Endothelial cell of umbilical vein (primary cell): ENCODE measurements around the gene HTRA1. TPM values are rescaled to one million over a fixed set of nuclear protein-coding genes. Genes with fewer than 3 reads are reported as not detected.

Source experiments
- BruUV-seq: library from RNA; stranded (reverse); fragments of 400-500 nt; replicated peaks from 2 replicates; lab custom pipeline; 2021; lab: Mats Ljungman, UMichigan
- CTCF ChIA-PET: fragments of 300-600, 350-600 bp; sonication (Branson Sonifier 250); formaldehyde crosslinking; loops from one replicate; lab custom pipeline; 2021; ENCODE audit warnings: antibody characterized with exemption, inconsistent platforms; lab: Charles Lee
- POLR2A ChIA-PET: fragments of 300-600, 350-600 bp; sonication (Branson Sonifier 250); formaldehyde crosslinking; loops from one replicate; lab custom pipeline; 2021; ENCODE audit warnings: antibody characterized with exemption, inconsistent platforms; lab: Charles Lee
- DNase-seq: peaks from one replicate; pipeline ENCODE4 v3.0.0-alpha.2; 2011; ENCODE audit warnings: low read depth, low spot score
- FAIRE-seq: peaks from 2 replicates; lab custom pipeline; 2011; peaks lifted over from hg19 to GRCh38; lab: Jason Lieb, UNC
- H2AFZ ChIP-seq: 2 replicates; pipeline ENCODE4 v1.6.0; 2012; ENCODE audit warnings: low read depth, low read length, control low read depth, inconsistent platforms
- H3K27ac ChIP-seq: 2 replicates; pipeline ENCODE4 v1.5.1; 2011; ENCODE audit warnings: low read depth, mild to moderate bottlenecking, control low read depth, low read length, moderate library complexity; ENCODE audit not compliant: insufficient read depth
- H3K27me3 ChIP-seq, 2 experiments: 2 replicates each; pipeline versions ENCODE4 v1.6.0 to v1.6.1; 2011; ENCODE audit warnings: low read length in 2 of 2, mixed read lengths in 1 of 2; ENCODE audit not compliant: control insufficient read depth in 2 of 2, insufficient read depth in 2 of 2
- H3K36me3 ChIP-seq, 2 experiments: 2 replicates in 1 of 2; 3 replicates in 1 of 2; pipeline ENCODE4 v1.5.1; 2011; ENCODE audit warnings: low read length in 2 of 2, mild to moderate bottlenecking in 1 of 2, moderate library complexity in 1 of 2; ENCODE audit not compliant: control insufficient read depth in 2 of 2, insufficient read depth in 2 of 2; ENCODE audit errors: extremely low read depth in 1 of 2
- H3K4me1 ChIP-seq: 3 replicates; pipeline ENCODE4 v1.5.1; 2011; ENCODE audit warnings: mild to moderate bottlenecking, low read length; ENCODE audit not compliant: control insufficient read depth, insufficient read depth; ENCODE audit errors: extremely low read depth
- H3K4me2 ChIP-seq: 2 replicates; pipeline ENCODE4 v1.6.1; 2011; ENCODE audit warnings: low read length, control low read depth, mixed read lengths; ENCODE audit not compliant: insufficient read depth
- H3K4me3 ChIP-seq, 3 experiments: fragments of 200-600 bp in 1 of 3; sonication (generic), shearing (Covaris generic) in 1 of 3; replicated peaks in 1 of 3; 2 replicates each; pipeline ENCODE4 v1.5.1; 2011 to 2016; ENCODE audit warnings: control low read depth in 3 of 3, low read length in 3 of 3, mild to moderate bottlenecking in 2 of 3, inconsistent platforms in 1 of 3, low read depth in 1 of 3, moderate library complexity in 1 of 3; ENCODE audit not compliant: insufficient read depth in 1 of 3
- H3K79me2 ChIP-seq: 2 replicates; pipeline ENCODE4 v1.6.0; 2012; ENCODE audit warnings: low read length, inconsistent platforms; ENCODE audit not compliant: control insufficient read depth, insufficient read depth
- H3K9ac ChIP-seq: replicated peaks from 2 replicates; pipeline ENCODE3; 2011; ENCODE audit warnings: low read length, control low read depth; ENCODE audit not compliant: insufficient read depth; ENCODE audit errors: extremely low read depth
- H3K9me1 ChIP-seq: replicated peaks from 3 replicates; pipeline ENCODE4 v1.6.0; 2011; ENCODE audit warnings: mild to moderate bottlenecking, low read length; ENCODE audit not compliant: control insufficient read depth, insufficient read depth; ENCODE audit errors: extremely low read depth
- H3K9me3 ChIP-seq: replicated peaks from 2 replicates; pipeline ENCODE4 v1.5.1; 2012; ENCODE audit warnings: low read length, inconsistent platforms; ENCODE audit not compliant: control insufficient read depth, insufficient read depth
- H4K20me1 ChIP-seq: replicated peaks from 2 replicates; pipeline ENCODE3; 2011; ENCODE audit warnings: mild to moderate bottlenecking, low read length; ENCODE audit not compliant: control insufficient read depth, insufficient read depth; ENCODE audit errors: extremely low read depth
- EZH2 ChIP-seq: IDR thresholded peaks from 2 replicates; pipeline ENCODE4 v1.6.1; 2012; ENCODE audit warnings: borderline replicate concordance, low read depth, mild to moderate bottlenecking, moderate library complexity, low read length, inconsistent platforms; ENCODE audit not compliant: severe bottlenecking
- FOS ChIP-seq: IDR thresholded peaks from 2 replicates; pipeline ENCODE4 v1.6.1; 2011; ENCODE audit warnings: mild to moderate bottlenecking, low read length, moderate library complexity, borderline replicate concordance; ENCODE audit not compliant: insufficient read depth
- JUN ChIP-seq: IDR thresholded peaks from 2 replicates; pipeline ENCODE4 v1.6.1; 2011; ENCODE audit warnings: borderline replicate concordance, low read depth; ENCODE audit not compliant: insufficient read length, insufficient read depth
- POLR2A ChIP-seq: IDR thresholded peaks from 2 replicates; pipeline ENCODE4 v1.6.1; 2012; ENCODE audit warnings: low read depth, mild to moderate bottlenecking, control low read depth, low read length
- POLR2AphosphoS5 ChIP-seq: IDR thresholded peaks from 2 replicates; pipeline ENCODE4 v1.6.1; 2012; ENCODE audit warnings: low read depth, mild to moderate bottlenecking, control low read depth, low read length, moderate library complexity; ENCODE audit not compliant: insufficient read depth
- dilution Hi-C: fragments of 300-500 bp; cut with MboI; formaldehyde crosslinking; loops from one replicate; pipeline ENCODE4 v1.15.0; 2019; ENCODE audit warnings: low sequenced_read_pairs; ENCODE audit not compliant: extremely low pct_ligation_motif_present
- intact Hi-C: fragments of 100-400 bp; cut with micrococcal nuclease; formaldehyde crosslinking; loops from one replicate; pipeline ENCODE4 v1.10.0; 2022
- polyA plus RNA-seq, 4 experiments: library from polyadenylated mRNA; depleted of rRNA in 3 of 4; stranded (reverse) in 3 of 4; unstranded in 1 of 4; fragments of >200 nt; gene quantifications; 2 replicates each; pipeline versions ENCODE4 v1.2.1 to v1.2.3, GENCODE V29; 2011 to 2012; ENCODE audit warnings: missing spikeins in 1 of 4
- total RNA-seq: library from RNA; stranded (reverse); gene quantifications from 2 replicates; pipeline ENCODE4 v1.2.3, GENCODE V29; 2021
- TF ChIP-seq, protein P1 (sequence below): IDR thresholded peaks from 2 replicates; pipeline ENCODE4 v1.6.1; 2011; ENCODE audit not compliant: insufficient read depth, insufficient read length

Gene HTRA1
- total and polyA plus RNA-seq, 2 donors (not counting 3 experiments of a cell fraction or from before 2014, with no cell fraction given): 192 to 270 TPM

DNA sequence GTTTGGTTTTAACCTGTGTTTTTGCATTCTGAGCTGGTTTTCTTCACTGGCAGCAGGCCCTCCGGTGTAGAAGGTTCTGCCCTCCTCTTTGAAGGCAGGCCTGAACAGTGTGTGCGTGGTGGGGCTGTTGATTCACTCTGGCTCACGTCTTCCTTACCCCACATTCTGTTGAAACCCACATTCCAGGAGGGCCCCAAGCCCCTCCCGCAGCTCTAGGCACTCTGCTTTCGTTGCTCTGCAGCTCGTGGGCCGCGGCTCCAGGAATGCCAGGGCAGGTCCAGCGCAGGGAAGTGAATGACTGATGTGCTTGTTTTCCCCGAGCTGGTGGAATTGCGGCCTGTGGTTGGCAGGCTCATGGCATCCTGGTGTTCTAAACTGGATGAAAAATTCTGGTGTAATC, 49.0 kb downstream of the HTRA1 start:
- CTCF ChIA-PET: interaction anchor here (5.0 kb wide), 1 partner anchor 55 kb away, joined by 36 read pairs; no protein-coding TSS in a partner anchor

GRCh38 chr10:122510736-122511135, 49.4 kb downstream of the HTRA1 start:
- H2AFZ ChIP-seq: no peak overlapping the region
- peaks cover 2 to 38% of the 10 kb centered on the region in 2 experiments for H3K36me3 ChIP-seq
- intact Hi-C loops: no loop called here
- H3K27me3 ChIP-seq: no peaks in the 10 kb centered on the region
- H3K9ac ChIP-seq: no peak overlapping the region
- H3K9me1 ChIP-seq: no peaks in the 10 kb centered on the region
- dilution Hi-C loops: no loop called here
- BruUV-seq: no TSS peak
- no peaks in the 10 kb centered on the region for H3K79me2 ChIP-seq
- H3K4me1 ChIP-seq: no peaks in the 10 kb centered on the region
- POLR2A ChIA-PET: no interaction called here
- DNase-seq: no peak
- H3K27ac ChIP-seq: no peak overlapping the region
- TF ChIP-seq, protein P1, sequence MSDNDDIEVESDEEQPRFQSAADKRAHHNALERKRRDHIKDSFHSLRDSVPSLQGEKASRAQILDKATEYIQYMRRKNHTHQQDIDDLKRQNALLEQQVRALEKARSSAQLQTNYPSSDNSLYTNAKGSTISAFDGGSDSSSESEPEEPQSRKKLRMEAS: no peak
- no peak for TF ChIP-seq EZH2
- no peak for TF ChIP-seq POLR2A
- no peak for TF ChIP-seq FOS
- no peak for TF ChIP-seq POLR2AphosphoS5
- TF ChIP-seq JUN: no peak
- CTCF ChIA-PET: interaction anchor here (5.0 kb wide), 1 partner anchor 55 kb away, joined by 36 read pairs; no protein-coding TSS in a partner anchor
- no peaks in the 10 kb centered on the region for H4K20me1 ChIP-seq
- H3K4me3 ChIP-seq: no peak overlapping the region
- no peak for FAIRE-seq
- no peaks in the 10 kb centered on the region for H3K9me3 ChIP-seq
- H3K4me2 ChIP-seq: no peak overlapping the region

More for the DNA sequence above, 49.0 kb downstream of the HTRA1 start:
- Histone ChIP-seq H3K9me1 (no peaks in the 10 kb centered on the region), H4K20me1 (no peaks in the 10 kb centered on the region), H3K9me3 (no peaks in the 10 kb centered on the region), H3K36me3 (peaks cover 2 to 34% of the 10 kb centered on the region in 2 experiments), H3K9ac (no peak overlapping the region), H3K4me3 (no peak overlapping the region), H3K79me2 (no peaks in the 10 kb centered on the region), H3K27ac (no peak overlapping the region), H2AFZ (no peak overlapping the region), H3K4me2 (no peak overlapping the region), H3K27me3 (no peaks in the 10 kb centered on the region), H3K4me1 (no peaks in the 10 kb centered on the region)
- no TSS peak for BruUV-seq
- intact Hi-C loops (no loop called here), dilution Hi-C loops (no loop called here)
- FAIRE-seq (no peak), DNase-seq (no peak)
- TF ChIP-seq POLR2A (no peak), FOS (no peak)
- TF ChIP-seq, protein P1: no peak
- POLR2A ChIA-PET: no interaction called here
